Aorta (tissue), 5 donors: ENCODE data around the gene SLC22A7. TPM values are rescaled to one million over a fixed set of nuclear protein-coding genes. Genes with fewer than 3 reads are reported as not detected.

Experiments
- ATAC-seq: fragments of 200-7000 bp; cut with Tn5 transposase; one replicate; pipeline ENCODE4 v1.9.1; 2022; ENCODE audit warnings: moderate library complexity; ENCODE audit not compliant: low FRiP score
- DNase-seq, 2 donors: peaks; one replicate each; pipeline ENCODE4 v3.0.0-alpha.2; 2020
- H3K27ac ChIP-seq, 2 donors: one replicate each; pipeline ENCODE4 v1.5.1; 2013; ENCODE audit warnings: low read length in 2 of 2, mild to moderate bottlenecking in 2 of 2, moderate library complexity in 2 of 2, control low read depth in 1 of 2, inconsistent platforms in 1 of 2, low read depth in 1 of 2
- H3K27me3 ChIP-seq, 2 donors: one replicate each; pipeline ENCODE4 v1.6.1; 2013; ENCODE audit warnings: control low read depth in 1 of 2, low read length in 1 of 2, mild to moderate bottlenecking in 1 of 2, moderate library complexity in 1 of 2; ENCODE audit not compliant: insufficient read depth in 2 of 2, control insufficient read depth in 1 of 2
- H3K36me3 ChIP-seq, 2 donors: one replicate each; pipeline ENCODE4 v1.6.1; 2013; ENCODE audit warnings: control low read depth in 1 of 2, low read length in 1 of 2, mild to moderate bottlenecking in 1 of 2; ENCODE audit not compliant: insufficient read depth in 2 of 2, control insufficient read depth in 1 of 2
- H3K4me1 ChIP-seq, 2 donors: one replicate each; pipeline ENCODE4 v1.6.1; 2013; ENCODE audit warnings: low read length in 2 of 2, control low read depth in 1 of 2, mild to moderate bottlenecking in 1 of 2, moderate library complexity in 1 of 2; ENCODE audit not compliant: insufficient read depth in 2 of 2, control insufficient read depth in 1 of 2
- H3K4me3 ChIP-seq, 2 donors: one replicate each; pipeline ENCODE4 v1.5.1; 2013; ENCODE audit warnings: low read length in 2 of 2, control low read depth in 1 of 2, mild to moderate bottlenecking in 1 of 2
- H3K9me3 ChIP-seq: one replicate; pipeline ENCODE4 v1.6.1; 2013; ENCODE audit warnings: mild to moderate bottlenecking, low read length; ENCODE audit not compliant: control insufficient read depth
- WGBS, 2 donors: extraction: QIAGEN DNeasy Blood & Tissue Kit; methylation state at CpG; one replicate each; pipeline ENCODE4 v1.1.7; 2013; 5-methylcytosine and 5-hydroxymethylcytosine counted together
- intact Hi-C, 2 donors: fragments of 100-400 bp; cut with DNase I; formaldehyde crosslinking; loops; one replicate each; pipeline versions ENCODE4 v1.14.2 to v1.15.0; 2022
- polyA plus RNA-seq, 2 donors: library from polyadenylated mRNA; stranded (reverse); fragments of 200-250 nt; gene quantifications; one replicate each; pipeline ENCODE4 v1.2.3, GENCODE V29; 2013
- total RNA-seq, 2 donors: library from RNA; stranded (reverse); fragmentation: NEBNext Ultra II Directional; extraction: Animal tissue kit (Norgen Biotek cat#: 25700); gene quantifications; one replicate each; pipeline ENCODE4 v1.2.1, GENCODE V29; 2021
- donor health status: healthy with polysubstance abuse.
- donor health status: Bipolar disorder and iron deficiency.
- donor health status: DM: no; HTN: no; CAD: no.
- donor health status: DM: no; HTN: no; CAD: no.
- donor health status: DM: yes; HTN: yes; CAD: no.

Gene SLC22A7
- total and polyA plus RNA-seq, 4 donors: not detected

DNA sequence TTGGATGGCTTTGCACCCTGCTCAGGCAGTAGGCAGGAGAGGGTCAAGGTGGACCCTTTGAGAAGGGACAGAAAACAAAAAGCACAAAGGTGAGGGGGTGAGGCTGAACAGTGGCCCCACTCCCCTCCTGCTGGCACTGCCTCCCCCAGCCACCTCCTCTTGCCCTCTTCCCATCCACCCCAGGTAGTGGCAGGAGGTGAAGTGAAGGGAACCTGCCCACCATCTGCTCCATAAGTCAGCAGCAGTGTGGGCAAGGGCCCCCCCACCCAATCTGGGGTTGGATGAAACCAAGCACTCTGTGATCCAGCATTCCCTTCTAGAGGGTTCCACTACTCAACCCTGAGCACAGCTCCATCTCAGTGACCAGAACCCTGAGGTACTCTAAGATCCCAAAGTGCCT is 26.1 kb upstream of the SLC22A7 start:
- no peak for DNase-seq
- Histone ChIP-seq H3K27me3 (no peaks in the 10 kb centered on the region), H3K9me3 (no peaks in the 10 kb centered on the region), H3K4me1 (no peaks in the 10 kb centered on the region), H3K36me3 (no peaks in the 10 kb centered on the region), H3K27ac (no peak overlapping the region), H3K4me3 (no peak overlapping the region)
- no peak for ATAC-seq
- intact Hi-C loops: no loop called here

DNA sequence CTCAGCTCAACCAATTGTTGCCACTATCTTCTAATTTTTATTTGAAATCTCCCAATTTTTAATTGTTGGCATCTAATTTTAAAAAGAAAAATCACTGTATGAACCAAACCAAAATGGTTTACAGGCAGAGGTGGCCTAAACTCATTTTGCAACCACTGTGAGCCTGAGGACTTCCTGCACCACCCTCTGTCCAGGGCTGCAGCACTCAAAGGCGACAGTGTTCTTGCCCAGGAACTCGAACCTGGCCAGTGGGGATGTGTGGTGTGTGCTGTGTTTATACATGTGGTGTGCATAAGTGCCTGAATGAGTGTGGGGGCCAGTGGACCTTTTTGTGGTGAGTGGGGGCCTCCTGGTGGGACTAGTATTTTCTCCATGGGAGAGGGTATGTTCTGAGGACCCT is 24.4 kb upstream of the SLC22A7 start:
- ATAC-seq: no peak
- Histone ChIP-seq H3K4me3 (no peak overlapping the region), H3K9me3 (no peaks in the 10 kb centered on the region), H3K36me3 (no peaks in the 10 kb centered on the region), H3K27me3 (no peaks in the 10 kb centered on the region), H3K27ac (no peak overlapping the region), H3K4me1 (no peaks in the 10 kb centered on the region)
- DNase-seq: no peak
- intact Hi-C loops: no loop called here
- WGBS, 2 donors: 71 to 74% methylated on average over 2 of the region's 2 CpGs

DNA sequence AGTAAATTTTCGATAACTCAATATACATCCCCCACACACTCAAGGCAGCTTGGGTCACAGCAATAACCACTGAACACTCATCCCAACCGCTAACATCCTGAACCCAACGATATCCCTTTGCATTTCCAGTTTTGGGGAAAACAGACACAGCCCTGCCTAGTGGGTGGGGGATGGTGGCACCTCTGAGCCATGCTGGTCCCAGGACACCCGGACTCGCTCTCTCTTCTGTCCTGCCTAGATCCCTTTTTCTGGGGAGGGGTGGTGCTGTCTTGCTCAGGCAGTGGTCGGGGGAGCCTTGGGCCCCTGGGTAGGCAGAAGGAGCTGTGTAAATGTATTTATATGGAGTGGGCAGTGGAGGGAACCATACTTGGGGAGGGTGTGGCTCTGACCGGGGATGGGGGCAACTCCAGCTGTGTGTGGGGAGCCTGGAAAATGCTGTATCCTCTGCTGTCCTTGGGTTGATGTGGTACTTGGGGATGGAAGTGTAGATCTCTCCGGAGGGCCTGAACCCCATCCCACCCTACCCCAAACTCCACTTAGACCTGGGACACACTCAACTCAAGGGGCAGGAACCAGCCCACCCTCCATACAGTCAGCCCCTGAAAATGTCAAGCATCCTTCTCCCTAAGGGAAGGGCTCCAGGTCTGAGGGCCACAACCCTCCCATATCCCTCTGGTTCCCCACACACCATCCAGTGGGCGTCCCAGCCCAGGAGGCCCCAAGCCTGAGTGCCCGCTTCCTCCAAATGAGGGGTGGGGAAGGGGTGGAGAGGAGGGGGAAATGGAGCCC is 23.7 kb upstream of the SLC22A7 start:
- Histone ChIP-seq H3K27me3 (no peaks in the 10 kb centered on the region), H3K9me3 (no peaks in the 10 kb centered on the region), H3K4me3 (no peak overlapping the region), H3K27ac (no peak overlapping the region), H3K4me1 (no peaks in the 10 kb centered on the region), H3K36me3 (no peaks in the 10 kb centered on the region)
- ATAC-seq (no peak), DNase-seq (no peak)
- 85% methylated on average over 10 of the region's 10 CpGs for WGBS, 2 donors
- intact Hi-C loops: no loop called here

DNA sequence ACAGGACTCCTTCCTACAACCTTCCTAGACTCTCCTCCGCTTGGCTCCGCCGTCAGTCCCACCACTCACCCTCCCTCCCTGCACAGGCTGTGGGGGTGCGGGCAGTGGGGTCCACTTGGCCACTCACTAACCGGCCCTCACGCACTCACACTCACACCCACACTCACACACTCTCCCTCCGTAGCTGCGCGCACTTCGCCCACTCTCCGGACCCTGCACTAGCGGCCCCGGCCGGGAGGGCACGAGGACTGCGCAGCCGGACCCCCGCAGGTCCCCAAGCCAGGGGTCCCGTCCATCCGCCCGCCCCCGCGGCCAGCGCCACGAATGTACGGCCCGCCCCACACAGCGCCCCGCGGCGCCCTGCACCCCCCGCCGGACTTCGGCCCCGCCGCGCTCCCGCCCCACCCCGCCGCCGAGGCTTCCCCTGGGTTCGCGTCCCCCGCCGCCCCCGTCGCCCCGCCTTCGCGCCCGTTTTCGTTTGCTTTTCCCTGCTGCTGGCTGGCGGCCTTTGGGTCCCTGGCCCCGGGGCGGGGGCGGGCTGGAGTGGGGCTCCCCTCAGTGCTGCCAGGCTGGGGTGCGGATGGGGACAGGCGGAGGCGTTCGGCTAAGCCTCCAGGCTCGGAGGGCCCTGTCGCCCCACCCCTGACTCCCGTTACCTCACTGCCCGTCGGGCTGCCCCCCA is 23.0 kb upstream of the SLC22A7 start:
- intact Hi-C loops: no loop called here
- Histone ChIP-seq H3K9me3 (no peaks in the 10 kb centered on the region), H3K36me3 (no peaks in the 10 kb centered on the region), H3K4me3 (peak overlapping the region in 1 of 2 donors; percentile 3), H3K4me1 (no peaks in the 10 kb centered on the region), H3K27ac (no peak overlapping the region), H3K27me3 (no peaks in the 10 kb centered on the region)
- 2 to 4% methylated on average over 48 to 65 of the region's 65 CpGs for WGBS, 2 donors
- DNase-seq (no peak), ATAC-seq (no peak)

DNA sequence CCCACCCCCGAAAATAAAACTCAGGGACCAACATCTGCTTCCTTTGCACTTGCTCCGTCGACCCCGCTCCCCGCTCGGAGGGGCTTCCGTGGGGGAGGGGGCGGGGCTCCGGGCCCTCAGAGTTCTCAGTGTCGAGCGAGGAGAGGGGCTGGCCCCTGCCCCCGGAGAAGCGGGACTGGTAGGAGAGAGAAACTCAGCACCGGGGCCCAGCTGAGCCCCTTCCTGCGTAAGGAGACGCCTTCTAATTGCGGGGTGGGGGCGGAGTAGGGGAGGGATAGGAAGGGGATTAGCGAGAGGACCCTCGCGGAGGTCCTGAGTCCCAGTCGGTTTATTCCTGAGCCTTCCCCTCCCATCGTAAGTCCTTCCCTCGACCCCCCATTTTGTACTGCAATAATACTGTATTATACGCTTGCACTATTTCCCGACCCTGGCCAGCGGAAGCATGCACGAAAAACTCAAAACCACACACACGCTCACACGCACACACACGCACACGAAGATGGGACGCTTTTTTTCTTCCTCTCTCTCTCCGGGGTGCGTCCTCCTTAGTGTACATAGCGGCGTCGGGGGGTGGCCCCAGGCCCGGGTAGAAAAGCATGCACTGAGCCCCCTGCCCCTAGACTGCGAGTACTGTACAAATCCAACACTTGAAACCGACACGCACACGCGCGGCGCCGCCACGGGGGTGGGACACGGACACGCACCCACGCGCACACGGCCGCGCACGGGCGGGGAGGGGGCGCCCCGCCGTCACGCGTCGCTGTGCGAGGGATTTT is 22.1 kb upstream of the SLC22A7 start:
- no peak for DNase-seq
- Histone ChIP-seq H3K36me3 (no peaks in the 10 kb centered on the region), H3K4me3 (no peak overlapping the region), H3K27ac (no peak overlapping the region), H3K27me3 (no peaks in the 10 kb centered on the region), H3K9me3 (no peaks in the 10 kb centered on the region), H3K4me1 (no peaks in the 10 kb centered on the region)
- WGBS, 2 donors: 30 to 35% methylated on average over 64 of the region's 64 CpGs
- intact Hi-C loops: no loop called here
- ATAC-seq: no peak

DNA sequence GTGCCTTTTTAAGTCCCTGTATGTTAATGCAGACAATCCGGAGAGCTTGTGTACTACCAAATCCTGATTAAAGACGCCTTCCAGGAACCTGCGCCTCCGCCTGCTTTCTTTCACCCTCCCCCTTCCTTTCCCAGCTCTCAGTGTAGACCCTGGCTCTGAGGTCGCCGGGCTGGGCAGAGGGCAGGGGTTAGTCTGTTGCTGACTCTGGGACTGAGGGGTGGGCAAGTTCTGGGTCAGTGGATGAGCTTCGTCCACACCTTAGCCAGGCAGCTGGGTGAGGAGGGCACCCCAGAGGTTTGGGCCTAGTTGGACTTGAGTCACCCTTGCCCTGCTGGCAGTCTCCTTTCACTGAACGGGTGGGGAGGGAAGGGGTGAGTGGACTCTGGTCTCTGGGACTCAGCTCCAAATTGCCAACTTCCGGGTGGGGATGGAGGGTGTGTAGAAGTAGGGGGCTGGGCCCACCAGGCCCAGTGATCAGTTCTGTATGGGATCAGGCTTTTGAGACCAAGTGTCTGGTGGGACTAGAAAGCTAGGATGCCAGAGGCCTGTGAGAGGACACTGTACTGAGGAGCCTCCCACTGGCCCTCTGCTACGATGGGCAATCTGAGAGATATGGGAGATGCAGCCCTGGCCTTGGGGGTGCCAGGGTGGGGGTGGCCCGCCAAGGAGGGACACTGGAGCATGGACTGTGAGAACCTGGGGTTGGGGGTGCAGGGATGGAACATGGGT is 21.3 kb upstream of the SLC22A7 start:
- Histone ChIP-seq H3K4me3 (no peak overlapping the region), H3K27ac (no peak overlapping the region), H3K36me3 (no peaks in the 10 kb centered on the region), H3K27me3 (no peaks in the 10 kb centered on the region), H3K4me1 (no peaks in the 10 kb centered on the region), H3K9me3 (no peaks in the 10 kb centered on the region)
- intact Hi-C loops: no loop called here
- ATAC-seq (no peak), DNase-seq (no peak)
- WGBS, 2 donors: 91 to 96% methylated on average over 11 of the region's 11 CpGs

DNA sequence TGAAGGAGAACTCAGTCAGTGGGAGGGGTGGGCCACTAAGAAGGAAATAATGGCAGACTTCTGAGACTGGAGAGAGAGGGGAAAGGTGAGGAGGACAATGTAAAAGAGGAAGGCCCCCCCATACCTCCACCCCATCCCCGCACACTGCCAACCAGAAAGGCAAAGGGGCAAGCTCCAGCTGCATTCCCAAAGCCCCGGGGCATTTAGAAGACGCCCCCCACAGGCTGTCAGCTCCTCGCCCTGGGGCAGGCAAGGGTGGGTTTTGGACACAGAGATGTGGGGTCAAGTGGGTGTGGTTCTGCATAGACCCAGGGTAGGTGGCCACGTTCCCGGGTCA is 20.8 kb upstream of the SLC22A7 start:
- WGBS, 2 donors: 92% methylated on average over 6 of the region's 6 CpGs
- H3K4me1 ChIP-seq: no peaks in the 10 kb centered on the region
- DNase-seq: no peak
- intact Hi-C loops: no loop called here
- no peak for ATAC-seq
- no peaks in the 10 kb centered on the region for H3K36me3 ChIP-seq
- no peaks in the 10 kb centered on the region for H3K9me3 ChIP-seq
- no peak overlapping the region for H3K4me3 ChIP-seq
- no peak overlapping the region for H3K27ac ChIP-seq
- H3K27me3 ChIP-seq: no peaks in the 10 kb centered on the region

DNA sequence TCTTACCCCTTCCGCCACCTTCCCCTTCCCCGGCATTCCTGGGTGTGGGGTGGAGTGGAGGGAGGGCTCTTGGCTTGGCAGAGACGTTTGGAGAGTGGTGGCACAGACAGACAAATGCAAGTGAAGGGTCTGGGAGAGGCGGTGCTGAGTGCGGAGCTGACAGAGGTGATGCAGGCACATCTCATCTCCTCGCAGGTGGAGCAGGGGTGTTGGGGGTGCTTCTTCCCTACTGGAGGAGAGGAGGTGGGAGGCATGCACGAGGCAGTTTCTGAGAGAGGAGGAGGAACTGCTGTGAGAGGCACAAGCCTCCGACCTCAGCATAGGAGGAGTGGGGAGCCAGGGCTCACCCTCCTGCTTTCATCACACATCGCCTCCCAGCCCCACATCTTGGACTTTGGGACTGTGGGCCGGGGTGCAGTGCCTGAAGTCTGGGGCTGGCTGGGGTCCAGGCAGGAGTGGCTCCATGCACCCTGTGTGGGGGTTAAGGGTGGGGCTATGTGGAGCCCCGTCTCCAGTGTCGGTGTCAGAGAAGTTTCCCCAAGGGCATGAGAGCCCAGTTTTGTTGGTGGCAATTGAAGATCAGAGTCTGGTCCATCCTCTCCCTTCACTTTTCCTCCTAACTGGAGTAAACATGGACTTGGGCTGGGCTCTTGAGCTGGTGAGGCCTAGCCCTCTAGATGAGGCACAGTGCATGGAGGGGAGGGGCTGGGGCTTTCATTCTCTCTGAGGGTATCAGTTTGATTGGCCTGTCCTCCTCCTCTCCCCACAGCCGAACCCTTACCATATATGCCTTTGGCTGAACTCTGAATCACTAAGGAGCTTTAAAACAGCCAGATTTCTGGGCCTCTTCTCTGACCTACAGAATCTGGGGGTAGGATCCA is 20.2 kb upstream of the SLC22A7 start:
- Histone ChIP-seq H3K4me1 (no peaks in the 10 kb centered on the region), H3K9me3 (no peaks in the 10 kb centered on the region), H3K27ac (no peak overlapping the region), H3K36me3 (no peaks in the 10 kb centered on the region), H3K27me3 (no peaks in the 10 kb centered on the region), H3K4me3 (no peak overlapping the region)
- intact Hi-C loops: no loop called here
- no peak for DNase-seq
- no peak for ATAC-seq
- 86 to 90% methylated on average over 13 of the region's 13 CpGs for WGBS, 2 donors
